ENCODE results near the gene TRIM67.

GRCh38 chr1:231201375-231201978, 39.6 kb downstream of the TRIM67 start:
- TF ChIP-seq POLR2AphosphoS5 (IDR thresholded peaks at IDR 0.05; ENCODE audit: low read depth, low read length) (no peak), POLR2A (IDR thresholded peaks at IDR 0.05; ENCODE audit: low read depth, low read length) (no peak)
